RPMI8226 (cell line): ENCODE measurements around the gene AFTPH.

Experiments used
- DNase-seq: peaks from one replicate; pipeline ENCODE4 v3.0.0-alpha.2; 2015

The AFTPH gene

GRCh38 chr2:64593035-64593655 is 69.0 kb downstream of the AFTPH start:
- no peak for DNase-seq

- no peak for DNase-seq
These were observed 70.3 kb downstream of the AFTPH start for GRCh38 chr2:64594226-64594989.

DNA sequence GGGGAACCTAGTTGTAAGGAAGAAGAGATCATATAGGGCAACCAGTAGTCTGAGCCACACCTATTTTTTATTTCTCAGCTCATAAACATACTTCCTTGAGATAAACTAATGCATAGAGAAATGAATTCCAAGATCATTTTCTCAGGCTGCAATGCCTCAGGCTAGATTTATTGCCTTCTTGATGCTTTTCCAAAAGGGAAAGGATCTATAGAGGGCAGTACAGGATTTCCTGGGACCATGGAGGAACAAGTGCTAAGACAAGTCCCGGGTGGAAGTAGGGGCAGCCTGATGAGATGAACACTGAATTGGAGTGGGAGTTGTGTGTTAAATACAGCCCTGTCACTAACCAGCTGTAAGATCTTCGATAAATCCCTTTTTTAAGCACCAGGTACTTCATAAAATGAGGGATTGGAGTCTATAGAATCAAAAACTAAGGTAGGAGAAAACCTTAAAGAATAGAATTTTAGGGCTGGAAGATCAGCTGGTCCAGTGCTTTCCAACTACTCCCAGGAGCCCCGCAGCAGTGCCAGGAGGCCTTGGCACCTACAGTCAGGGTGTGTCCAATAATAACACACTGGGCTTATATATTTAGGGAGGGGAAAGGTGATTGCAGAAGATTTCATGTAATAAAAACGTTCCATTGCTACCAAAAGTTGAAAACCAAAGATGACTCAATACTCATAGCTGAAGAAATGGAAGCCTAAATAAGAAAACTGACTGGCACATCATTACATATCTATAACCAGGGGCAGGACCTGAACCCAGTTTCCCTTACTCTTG is 71.5 kb downstream of the AFTPH start:
- DNase-seq: no peak

- no peak for DNase-seq
These were observed 74.1 kb downstream of the AFTPH start for GRCh38 chr2:64598226-64598625.

DNA sequence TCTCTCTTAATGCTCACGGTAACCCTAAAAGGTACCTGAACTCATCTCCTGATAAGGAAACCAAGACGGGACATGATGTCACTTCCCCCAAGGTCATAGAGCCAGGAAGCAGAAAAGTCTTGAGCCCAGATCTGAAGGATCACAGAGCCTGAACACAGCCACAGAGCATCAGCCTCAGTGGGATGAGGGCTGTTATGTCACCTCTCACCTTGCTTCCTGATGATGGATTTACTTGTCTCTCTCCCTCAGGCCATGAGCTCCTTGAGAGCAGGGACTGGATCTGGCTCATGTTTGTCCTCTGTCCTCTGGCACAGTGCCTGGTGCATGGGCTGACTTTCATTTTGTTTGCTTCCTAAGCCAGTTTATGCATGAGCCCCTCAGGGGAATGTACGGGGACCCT is 75.3 kb downstream of the AFTPH start:
- DNase-seq: peak; percentile 42

- DNase-seq: peak; percentile 86
These were observed 77.1 kb downstream of the AFTPH start for GRCh38 chr2:64601034-64601754.

DNA sequence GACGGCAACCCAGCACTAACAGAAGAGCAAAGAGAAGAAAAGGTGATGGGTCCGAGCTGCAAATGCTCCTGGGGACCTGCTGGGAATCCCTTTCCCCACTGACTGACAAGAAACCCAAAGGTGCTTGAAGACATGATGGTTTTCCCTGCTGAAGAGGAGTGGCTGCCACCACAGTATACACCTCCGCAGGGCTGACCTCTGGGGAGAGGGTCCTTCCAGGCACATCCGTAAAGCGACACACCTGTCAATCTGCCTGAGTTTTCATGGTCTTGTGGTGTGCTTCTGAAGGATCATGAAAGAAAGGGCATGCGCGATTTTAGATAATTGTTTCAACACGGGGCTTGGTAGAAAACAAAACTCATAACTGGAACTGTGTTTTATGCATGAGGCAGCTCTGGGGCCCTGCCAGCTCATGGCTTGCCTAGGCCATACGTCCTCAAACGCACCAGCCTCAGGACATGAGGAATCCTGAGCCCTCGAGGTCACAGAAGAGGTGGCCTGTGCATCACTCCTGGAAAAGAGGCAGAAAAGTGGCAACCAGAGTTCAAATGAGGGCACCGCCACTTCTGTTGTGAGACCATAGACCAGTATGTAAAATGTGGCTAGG is 77.8 kb downstream of the AFTPH start:
- DNase-seq: peak; percentile 68

GRCh38 chr2:64602436-64602835 is 78.3 kb downstream of the AFTPH start:
- DNase-seq: no peak

GRCh38 chr2:64604155-64604554 is 80.0 kb downstream of the AFTPH start:
- no peak for DNase-seq

DNA sequence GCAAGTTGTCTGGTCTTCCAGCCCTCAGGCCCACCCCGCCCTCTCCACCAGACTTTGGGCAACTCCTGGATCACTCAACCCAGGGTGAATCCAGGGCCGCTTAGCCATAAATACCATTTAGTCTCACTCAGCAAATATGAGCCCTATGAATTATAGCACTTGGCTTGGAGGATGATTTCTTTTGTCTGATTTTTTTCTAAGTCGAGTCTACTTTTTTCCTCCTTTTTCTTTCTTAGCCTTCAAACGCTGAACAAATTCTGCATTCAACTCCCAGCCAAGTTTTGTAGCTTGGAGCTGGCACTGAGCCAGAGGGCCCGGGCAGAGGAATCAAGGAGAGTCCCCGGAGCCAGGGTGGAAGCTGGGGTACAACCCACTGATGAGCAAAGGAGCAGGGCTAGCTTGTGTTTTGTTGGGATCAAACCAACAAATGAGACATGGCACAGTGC is 80.9 kb downstream of the AFTPH start:
- DNase-seq: no peak

DNA sequence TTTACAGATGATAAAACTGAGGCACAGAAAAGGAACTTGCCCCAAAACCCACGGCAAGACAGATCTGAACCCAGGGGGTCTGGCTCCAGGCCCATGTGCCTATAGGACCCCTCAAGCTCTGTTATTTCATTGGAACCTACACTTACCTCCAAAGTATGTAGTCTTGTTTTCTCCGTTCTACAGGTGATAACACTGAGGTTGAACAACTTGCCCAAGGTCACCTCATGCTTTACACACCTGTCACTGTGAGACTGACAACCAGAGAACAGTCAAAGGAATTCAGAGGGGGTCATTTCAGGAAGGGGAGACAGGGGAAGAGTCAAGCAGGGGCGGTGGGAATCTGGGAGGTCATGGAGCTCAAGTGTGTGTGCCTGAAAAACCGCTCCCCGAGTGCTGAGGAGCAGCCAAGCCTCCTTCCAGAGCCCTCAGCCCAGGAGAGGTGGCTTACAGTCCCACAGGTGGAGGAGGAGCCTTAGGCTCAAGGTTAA is 81.9 kb downstream of the AFTPH start:
- no peak for DNase-seq

- no peak for DNase-seq
These were observed 82.6 kb downstream of the AFTPH start for GRCh38 chr2:64606479-64607363.

- no peak for DNase-seq
These were observed 83.5 kb downstream of the AFTPH start for GRCh38 chr2:64607381-64608304.

DNA sequence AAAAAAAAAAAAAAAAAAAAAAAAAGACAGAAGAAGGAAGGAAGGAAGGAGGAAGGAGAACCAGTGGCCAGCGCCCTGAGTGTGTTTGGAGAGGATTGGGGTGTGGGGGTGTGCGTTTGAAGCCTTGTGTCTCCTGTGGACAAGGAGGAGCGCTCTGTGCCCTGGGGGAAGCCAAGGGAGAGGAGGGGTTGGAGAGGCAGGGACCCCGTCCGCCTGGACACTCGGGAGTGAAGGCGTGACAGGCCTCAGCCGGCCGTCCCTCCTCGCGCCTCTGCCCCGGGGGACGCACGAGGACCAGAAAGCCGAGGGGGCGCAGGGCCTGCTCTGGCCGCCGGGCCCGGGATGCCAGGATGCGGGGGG is 84.7 kb downstream of the AFTPH start:
- no peak for DNase-seq

GRCh38 chr2:64609227-64609941 is 85.3 kb downstream of the AFTPH start:
- DNase-seq: peak; percentile 81

DNA sequence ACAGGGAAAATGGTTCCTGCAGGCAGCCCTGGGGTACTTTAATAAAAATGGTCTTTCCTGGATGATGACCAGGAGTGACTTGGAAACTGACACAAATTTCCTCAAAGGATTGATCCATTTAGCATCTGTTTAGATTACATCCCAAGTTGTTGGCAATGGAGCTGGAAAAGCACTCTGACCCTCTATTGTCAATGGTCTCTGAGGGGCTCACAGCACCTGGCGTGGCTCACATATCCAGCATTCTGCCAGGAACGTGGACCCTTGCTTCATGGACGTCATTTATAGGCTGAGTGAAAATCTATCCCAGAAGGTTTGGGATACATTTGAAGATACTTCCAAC is 85.8 kb downstream of the AFTPH start:
- no peak for DNase-seq

- DNase-seq: no peak
These were observed 86.3 kb downstream of the AFTPH start for GRCh38 chr2:64610316-64610855.

DNA sequence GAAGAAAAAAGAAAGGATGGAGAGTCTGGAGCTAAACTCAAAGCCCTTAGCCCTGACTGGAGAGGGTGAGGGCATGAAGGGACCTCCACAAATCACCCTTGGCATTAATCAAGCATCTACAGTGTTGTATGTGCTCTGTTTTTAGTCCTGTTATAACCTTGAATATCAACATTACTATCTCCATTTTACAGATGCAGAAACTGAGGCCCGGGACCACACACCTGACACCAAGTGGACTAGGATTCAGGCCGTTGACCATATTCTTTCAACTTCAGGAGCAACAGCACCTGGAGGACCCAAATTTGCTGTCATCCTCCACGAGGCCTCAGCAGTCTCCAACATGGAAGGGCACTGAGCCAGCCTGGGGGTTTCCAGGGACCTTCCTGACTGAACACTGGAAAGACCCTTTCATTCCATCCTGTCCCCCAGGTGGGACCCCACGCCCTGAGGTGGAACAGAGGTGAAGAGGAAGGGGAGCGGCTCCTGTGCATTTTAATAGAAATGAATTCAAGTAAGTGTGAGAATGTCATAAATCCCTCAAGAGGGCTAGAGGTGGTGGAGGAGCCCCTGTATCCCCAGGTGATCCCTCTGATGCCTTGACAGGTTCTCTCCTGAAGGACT is 88.6 kb downstream of the AFTPH start:
- no peak for DNase-seq

DNA sequence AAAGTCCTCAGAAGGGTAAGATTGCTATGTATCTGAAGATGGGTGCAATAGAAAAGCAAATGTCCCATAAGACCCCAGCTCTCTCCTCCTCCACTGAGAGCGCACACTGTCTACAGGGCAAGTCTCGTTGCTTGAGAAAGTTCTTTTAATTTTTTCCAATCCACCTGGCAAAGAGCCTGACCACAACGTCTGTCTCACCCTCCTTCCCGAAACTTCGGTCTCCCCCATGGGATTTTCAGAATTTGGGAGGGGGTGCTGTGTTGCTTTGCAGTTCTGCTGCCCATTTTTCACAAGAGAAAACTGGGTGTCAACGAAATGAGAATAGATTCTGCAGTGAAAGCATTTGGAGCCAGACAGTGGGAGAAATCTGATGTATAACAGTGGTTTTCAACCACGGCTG is 89.1 kb downstream of the AFTPH start:
- DNase-seq: no peak
